Left cardiac atrium (tissue), 4 donors: ENCODE measurements around the gene ARRDC4. TPM values are rescaled to one million over a fixed set of nuclear protein-coding genes. Genes with fewer than 3 reads are reported as not detected.
"Not testable (repeated sequence)": the region's sequence is repeated elsewhere in the genome, so short reads cannot be mapped to it uniquely, and the experiment has no call there.

Experiments used
- ATAC-seq, 2 donors: fragments of 200-7000 bp; cut with Tn5 transposase; one replicate each; pipeline ENCODE4 v1.9.1; 2020; ENCODE audit warnings: mild to moderate bottlenecking in 2 of 2, moderate library complexity in 2 of 2
- DNase-seq: peaks from one replicate; pipeline ENCODE4 v3.0.0-alpha.2; 2020
- intact Hi-C, 2 donors: fragments of 100-400 bp; cut with DNase I; formaldehyde crosslinking; loops; one replicate each; pipeline versions ENCODE4 v1.14.1 to v1.15.1; 2022 to 2023
- total RNA-seq, 2 donors: library from RNA; stranded (reverse); fragmentation: NEBNext Ultra II Directional; extraction: Animal tissue kit (Norgen Biotek cat#: 25700); gene quantifications; one replicate each; pipeline ENCODE4 v1.2.1, GENCODE V29; 2021
- donor health status: DM: no; HTN: yes; CAD: no.
- donor health status: DM: no; HTN: yes; CAD: no; lungs with severe emphysema.
- donor health status: DM: yes; HTN: yes; CAD: no.
- donor health status: Dilated cardiomyopathy.

Gene ARRDC4
- total RNA-seq, 2 donors from 2014 or later = 20.1 to 22.4 TPM

- ATAC-seq (no peak), DNase-seq (no peak)
- intact Hi-C loops = no loop called here
Observed at GRCh38 chr15:97962263-97962662, 1.8 kb downstream of the ARRDC4 start.

DNA sequence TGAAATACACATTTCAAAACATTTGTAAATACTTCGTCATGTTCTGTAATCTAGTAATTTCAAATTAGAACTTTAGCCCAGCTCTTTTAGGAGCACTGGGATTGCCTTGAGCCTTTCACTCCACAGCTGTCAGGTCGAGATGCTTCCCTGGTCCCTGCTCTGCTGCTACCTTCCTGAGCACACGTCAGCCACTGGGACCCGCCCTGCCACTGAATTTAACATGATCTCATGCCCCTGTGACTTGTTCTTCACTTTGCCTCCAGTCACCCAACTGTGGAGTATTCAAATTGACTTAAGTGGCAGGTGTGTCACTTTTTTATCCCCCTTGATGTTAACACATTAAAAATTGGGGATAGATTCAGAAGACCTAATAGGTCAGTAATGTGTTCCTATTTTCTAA, 3.3 kb downstream of the ARRDC4 start:
- ATAC-seq (no peak), DNase-seq (no peak)
- intact Hi-C loops = no loop called here

GRCh38 chr15:97966246-97966645, 5.7 kb downstream of the ARRDC4 start:
- no peak for ATAC-seq
- no peak for DNase-seq
- intact Hi-C loops = no loop called here

DNA sequence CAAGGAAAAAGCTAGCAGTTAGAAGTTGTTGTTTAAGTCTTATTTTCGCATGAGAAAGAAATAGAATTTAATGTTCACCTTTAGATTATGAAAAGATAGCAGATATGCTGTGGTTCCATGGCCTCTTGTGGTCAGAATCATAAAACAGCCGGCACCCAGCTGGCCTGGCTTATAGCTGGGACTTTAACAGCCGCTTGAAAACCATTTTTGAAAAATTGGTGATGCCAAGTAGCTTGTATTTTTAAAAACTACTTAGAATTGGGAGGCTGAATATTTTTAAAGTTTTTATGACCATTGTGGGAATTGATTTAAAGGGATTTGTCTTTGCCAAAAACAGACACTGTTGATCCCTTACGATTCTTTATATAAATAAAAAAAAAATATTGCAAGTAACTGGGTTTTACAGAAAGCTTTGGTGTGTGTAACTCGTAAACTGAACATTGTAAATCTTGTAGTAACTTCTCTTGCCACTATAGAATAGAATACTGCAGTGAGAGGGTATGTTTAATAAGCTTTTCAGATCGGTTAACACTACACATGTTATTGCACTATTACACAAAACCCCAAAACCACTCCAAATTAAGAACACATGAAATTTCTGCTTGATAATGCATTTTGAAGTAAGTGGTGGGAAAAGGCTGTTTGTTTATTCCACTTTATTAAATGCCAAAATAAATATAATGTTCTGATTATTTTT, 6.6 kb downstream of the ARRDC4 start:
- no peak for DNase-seq
- intact Hi-C loops = no loop called here
- no peak for ATAC-seq

GRCh38 chr15:97967881-97968280, 7.4 kb downstream of the ARRDC4 start:
- intact Hi-C loops = no loop called here
- no peak for DNase-seq
- no peak for ATAC-seq

DNA sequence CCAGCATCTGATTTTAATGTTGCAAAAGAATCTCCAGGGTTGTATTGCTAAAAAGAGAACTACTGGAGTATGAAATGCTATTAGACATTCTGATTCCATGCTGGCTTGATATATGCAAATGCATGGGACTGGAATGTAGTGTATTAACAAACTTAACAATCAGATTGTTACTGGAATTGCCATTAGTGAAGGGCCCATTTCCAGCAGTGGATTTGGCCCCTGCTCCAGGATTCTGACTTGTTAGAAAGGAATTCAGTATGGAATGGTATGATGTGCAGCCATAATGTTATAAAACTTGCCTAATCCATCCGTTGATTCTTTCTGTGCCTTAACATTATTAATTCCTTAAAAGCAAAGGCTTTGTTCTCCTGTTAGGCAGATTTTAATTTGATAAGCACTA, 7.9 kb downstream of the ARRDC4 start:
- intact Hi-C loops = no loop called here
- ATAC-seq = peak in 1 of 2 donors; percentile 34

GRCh38 chr15:97972366-97972765, 11.9 kb downstream of the ARRDC4 start:
- ATAC-seq (no peak), DNase-seq (no peak)
- intact Hi-C loops = no loop called here

More for the DNA sequence above, 7.9 kb downstream of the ARRDC4 start:
- no peak for DNase-seq

DNA sequence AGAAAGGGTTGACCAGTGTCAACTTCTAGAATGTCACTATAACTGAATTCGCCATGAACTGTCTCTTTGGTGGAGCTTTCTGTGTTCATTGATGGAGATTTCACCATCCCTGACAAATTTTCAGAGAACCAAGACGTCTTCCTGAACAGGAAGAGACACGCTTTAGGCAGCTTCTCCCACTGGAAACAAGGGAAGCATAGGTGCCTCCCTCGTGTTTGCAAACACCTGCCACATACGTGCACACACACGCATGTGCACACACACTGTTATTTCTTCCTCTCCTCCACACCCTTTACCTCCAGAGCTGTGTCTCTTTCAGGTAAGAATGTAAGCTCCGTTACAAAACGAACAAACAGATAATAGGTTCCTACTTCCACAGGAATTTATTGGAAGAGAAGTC, 15.6 kb downstream of the ARRDC4 start:
- ATAC-seq (no peak), DNase-seq (no peak)
- intact Hi-C loops = no loop called here

DNA sequence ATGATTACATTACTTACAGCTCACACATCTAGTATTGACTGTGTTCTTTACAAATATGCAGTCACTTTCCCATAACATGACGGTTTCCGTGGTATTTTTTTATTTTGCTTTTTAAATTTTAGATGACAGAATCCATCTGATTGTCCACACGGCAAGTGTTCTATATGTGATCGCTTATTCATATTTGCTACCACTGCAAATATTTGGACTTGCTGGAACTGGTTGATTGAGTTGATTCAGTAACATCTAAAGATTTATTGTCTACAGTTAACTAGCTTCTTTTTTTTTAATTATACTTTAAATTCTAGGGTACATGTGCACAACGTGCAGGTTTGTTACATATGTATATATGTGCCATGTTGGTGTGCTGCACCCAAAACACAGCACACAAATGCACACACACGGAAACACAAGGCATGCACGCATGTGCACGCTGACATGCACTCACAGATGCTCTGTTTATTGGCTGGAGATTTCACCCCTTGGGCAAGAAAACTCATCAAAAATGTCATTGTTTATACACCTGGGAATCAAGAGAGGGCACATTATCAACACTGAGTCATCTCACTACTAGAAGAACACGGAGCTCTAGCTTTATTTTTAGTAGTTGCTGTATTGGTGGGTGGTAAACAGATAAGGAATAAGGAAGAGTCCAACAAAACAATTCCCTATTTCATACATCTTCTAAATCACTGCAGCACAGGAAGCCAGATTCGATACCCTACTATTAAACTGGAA, 16.4 kb downstream of the ARRDC4 start:
- DNase-seq (no peak), ATAC-seq (peak in 1 of 2 donors; percentile 23)
- intact Hi-C loops = no loop called here

- no peak for ATAC-seq
- DNase-seq = no peak
- intact Hi-C loops = no loop called here
Observed at GRCh38 chr15:97977734-97978133, 17.2 kb downstream of the ARRDC4 start.

- ATAC-seq (peak; percentile 34 to 82), DNase-seq (no peak)
- intact Hi-C loops = no loop called here
Observed at GRCh38 chr15:97978401-97979139, 18.1 kb downstream of the ARRDC4 start.

DNA sequence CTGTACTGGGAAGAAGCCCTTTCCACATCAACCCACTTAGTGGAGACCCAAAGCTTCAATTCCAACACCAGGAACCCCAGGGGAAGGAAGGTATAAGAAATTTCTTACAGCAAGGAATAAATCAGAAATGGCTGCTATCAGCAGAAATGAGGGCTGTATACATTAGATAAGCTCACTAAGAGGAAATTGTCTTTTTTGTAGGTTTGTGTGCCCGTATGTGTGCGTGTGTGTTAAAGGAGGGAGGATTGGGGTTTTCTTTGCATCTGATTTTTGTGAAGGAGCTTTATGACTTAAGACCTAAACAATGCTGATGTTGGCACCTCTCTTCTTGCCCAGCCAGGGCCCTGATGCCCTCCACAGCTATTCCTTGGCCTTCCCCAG, 18.6 kb downstream of the ARRDC4 start:
- intact Hi-C loops = no loop called here
- ATAC-seq (no peak), DNase-seq (no peak)

DNA sequence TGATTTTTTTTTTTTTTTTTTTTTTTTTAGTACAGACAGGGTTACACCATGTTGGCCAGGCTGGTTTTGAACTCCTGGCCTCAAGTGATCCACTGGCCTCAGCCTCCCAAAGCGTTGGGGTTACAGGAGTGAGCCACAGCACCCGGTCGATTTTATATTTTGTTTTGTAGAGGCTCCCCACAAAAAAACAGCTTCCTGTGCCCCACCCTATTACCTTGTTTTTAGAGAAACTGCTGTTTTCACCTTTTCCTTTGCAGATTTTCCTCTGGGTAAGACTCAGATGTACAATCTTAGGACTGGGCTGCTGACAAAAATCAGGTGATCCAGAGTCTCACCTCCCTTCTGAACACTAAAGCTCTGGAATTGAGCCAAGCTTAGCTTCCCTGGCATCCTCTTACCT, 20.6 kb downstream of the ARRDC4 start:
- no peak for ATAC-seq
- DNase-seq = no peak
- intact Hi-C loops = no loop called here

DNA sequence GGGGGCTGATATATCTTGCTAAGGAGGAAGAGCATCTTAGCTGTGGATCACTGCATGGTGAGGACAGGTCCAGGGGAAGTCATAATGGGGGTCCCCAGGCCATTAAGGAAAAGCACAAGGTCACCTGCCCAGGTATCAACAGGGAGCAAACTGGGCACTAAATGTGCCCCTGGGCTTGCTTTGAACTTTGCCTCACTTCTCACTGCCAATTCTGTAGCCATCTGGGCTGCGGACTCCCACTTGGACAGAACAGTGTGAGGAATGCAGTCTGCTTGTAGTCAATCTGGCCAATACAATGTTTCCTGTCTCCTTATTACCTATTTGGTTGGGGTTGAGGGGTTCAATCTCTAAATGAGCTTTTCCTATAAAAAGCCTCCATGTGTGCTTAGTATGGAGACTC, 21.3 kb downstream of the ARRDC4 start:
- ATAC-seq (no peak), DNase-seq (no peak)
- intact Hi-C loops = no loop called here

GRCh38 chr15:97984157-97984556, 23.7 kb downstream of the ARRDC4 start:
- intact Hi-C loops = no loop called here
- ATAC-seq (no peak), DNase-seq (no peak)

- intact Hi-C loops, ATAC-seq, DNase-seq: not testable (repeated sequence)
Observed at GRCh38 chr15:97985979-97986378, 25.5 kb downstream of the ARRDC4 start.

DNA sequence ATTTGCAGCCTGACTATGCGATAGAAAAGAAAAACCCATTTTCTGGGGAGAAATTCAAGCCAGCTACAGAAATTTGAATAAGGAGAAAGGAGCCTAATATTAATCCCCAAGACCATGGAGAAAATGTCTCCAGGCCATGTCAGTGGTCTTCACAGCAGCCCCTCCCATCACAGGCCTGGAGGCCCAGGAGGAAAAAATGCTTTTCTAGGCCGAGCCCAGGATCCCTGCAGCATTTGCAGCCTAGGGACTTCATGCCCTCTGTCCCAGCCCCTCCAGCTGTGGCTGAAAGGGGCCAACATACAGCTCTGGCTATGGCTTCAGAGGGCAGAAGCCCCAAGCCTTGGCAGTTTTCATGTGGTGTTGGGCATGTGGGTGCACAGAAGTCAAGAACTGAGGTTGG, 26.3 kb downstream of the ARRDC4 start:
- no peak for ATAC-seq
- intact Hi-C loops = no loop called here
- DNase-seq = no peak

GRCh38 chr15:97989299-97989698, 28.8 kb downstream of the ARRDC4 start:
- ATAC-seq = no peak
- DNase-seq = no peak
- intact Hi-C loops = no loop called here

DNA sequence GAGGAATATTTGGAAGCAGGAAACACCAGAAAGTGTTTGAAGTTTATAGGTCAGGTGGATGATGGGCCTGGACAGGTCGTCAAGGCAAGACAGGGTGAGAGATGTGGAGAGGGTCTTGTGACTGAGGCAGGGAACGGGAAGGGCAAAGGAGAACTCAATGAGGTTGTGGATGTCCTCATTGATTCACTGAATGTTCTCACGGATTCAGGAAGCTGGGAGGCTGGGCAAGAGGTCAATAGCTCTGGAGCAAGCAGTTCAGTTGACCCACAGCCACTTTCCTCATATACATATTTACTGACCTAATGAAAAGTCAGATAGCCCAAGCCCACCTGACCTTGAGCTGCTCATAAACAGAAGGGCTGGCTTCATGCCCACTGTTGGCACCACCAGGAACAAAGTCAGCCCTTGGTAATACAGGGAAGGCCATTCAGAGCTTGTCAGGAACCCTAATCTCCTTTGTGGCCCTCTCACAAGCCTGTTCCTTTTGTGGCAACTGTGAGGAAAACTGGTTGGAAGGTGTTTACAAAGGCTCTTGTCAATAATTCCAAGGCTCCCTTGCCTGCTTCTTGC, 31.6 kb downstream of the ARRDC4 start:
- DNase-seq (no peak), ATAC-seq (no peak)
- intact Hi-C loops = no loop called here

GRCh38 chr15:97992823-97993222, 32.3 kb downstream of the ARRDC4 start:
- ATAC-seq (no peak), DNase-seq (no peak)
- intact Hi-C loops = no loop called here
